K562 (cell line): ENCODE measurements around the gene DYNC1H1. TPM values are rescaled to one million over a fixed set of nuclear protein-coding genes. Genes with fewer than 3 reads are reported as not detected.

Experiments used
- ATAC-seq: fragments of 200-7000 bp; cut with Tn5 transposase; 3 replicates; pipeline ENCODE4 v1.9.1; 2020; ENCODE audit warnings: moderate library complexity
- BruUV-seq: library from RNA; stranded (reverse); fragments of 400-500 nt; replicated peaks from 2 replicates; lab custom pipeline; 2021; lab: Mats Ljungman, UMichigan
- CTCF ChIA-PET: fragments of 300-600 bp; formaldehyde crosslinking; extraction: SDS; loops from one replicate; lab custom pipeline; 2021; ENCODE audit warnings: low intra/inter-chr PET ratio; lab: Yijun Ruan, JAX
- POLR2A ChIA-PET: fragments of 300-600, 350-650 bp; sonication (Branson Sonifier 250); formaldehyde crosslinking; extraction: SDS; loops from one replicate; lab custom pipeline; 2021; ENCODE audit warnings: antibody characterized with exemption, inconsistent platforms; lab: Yijun Ruan, JAX
- DNase-seq, 4 experiments: peaks; one replicate each; pipeline versions ENCODE4 v3.0.0 to v3.0.0-alpha.2; 2011 to 2018; ENCODE audit warnings: low spot score in 3 of 4, mixed read lengths in 3 of 4; ENCODE audit errors: extremely low read depth in 1 of 4
- FAIRE-seq: peaks from 2 replicates; lab custom pipeline; 2011; peaks lifted over from hg19 to GRCh38; lab: Jason Lieb, UNC
- H2AFZ ChIP-seq: 2 replicates; pipeline ENCODE4 v1.6.0; 2011; ENCODE audit warnings: low read depth, low read length, control low read depth, inconsistent platforms
- H3K27ac ChIP-seq: fragments of 200-600 bp; 3 replicates; pipeline ENCODE4 v1.8.0; 2011; ENCODE audit warnings: low read depth, mild to moderate bottlenecking, control low read depth, inconsistent platforms, low read length, moderate library complexity, mixed read lengths; ENCODE audit errors: extremely low read depth
- H3K27me3 ChIP-seq, 2 experiments: fragments of 300-600 bp in 1 of 2; 2 replicates in 1 of 2; 3 replicates in 1 of 2; pipeline versions ENCODE4 v1.6.0 to v1.8.0; 2011; ENCODE audit warnings: inconsistent platforms in 2 of 2, low read length in 2 of 2, mild to moderate bottlenecking in 1 of 2, mixed read lengths in 1 of 2, moderate library complexity in 1 of 2; ENCODE audit not compliant: control insufficient read depth in 2 of 2, insufficient read depth in 2 of 2
- H3K36me3 ChIP-seq: fragments of 300-600 bp; 3 replicates; pipeline ENCODE4 v1.8.0; 2011; ENCODE audit warnings: mild to moderate bottlenecking, low read length, inconsistent platforms; ENCODE audit not compliant: control insufficient read depth, insufficient read depth
- H3K4me1 ChIP-seq, 2 experiments: fragments of 200-600 bp in 1 of 2; replicated peaks in 1 of 2; 2 replicates in 1 of 2; 3 replicates in 1 of 2; pipeline versions ENCODE4 v1.5.1 to v1.8.0; 2011; ENCODE audit warnings: inconsistent platforms in 2 of 2, low read length in 2 of 2, mild to moderate bottlenecking in 1 of 2, mixed read lengths in 1 of 2, moderate library complexity in 1 of 2; ENCODE audit not compliant: control insufficient read depth in 2 of 2, insufficient read depth in 2 of 2
- H3K4me2 ChIP-seq: 2 replicates; pipeline ENCODE4 v1.6.1; 2011; ENCODE audit warnings: low read length, control low read depth, inconsistent platforms, mixed read lengths; ENCODE audit not compliant: insufficient read depth
- H3K4me3 ChIP-seq: fragments of 200-600 bp; sonication (generic), shearing (Covaris generic); 2 replicates; pipeline ENCODE4 v1.5.1; 2016; ENCODE audit warnings: control low read depth, inconsistent platforms
- H3K79me2 ChIP-seq: fragments of 200-600 bp; 3 replicates; pipeline ENCODE4 v1.8.0; 2011; ENCODE audit warnings: low read length, inconsistent platforms; ENCODE audit not compliant: control insufficient read depth, insufficient read depth
- H3K9ac ChIP-seq, 2 experiments: 2 replicates each; pipeline versions ENCODE4 v1.6.0 to v1.6.1; 2011; ENCODE audit warnings: low read depth in 2 of 2, low read length in 2 of 2, control low read depth in 1 of 2, inconsistent platforms in 1 of 2, mild to moderate bottlenecking in 1 of 2, mixed read lengths in 1 of 2; ENCODE audit not compliant: insufficient read depth in 1 of 2
- H3K9me1 ChIP-seq: one replicate; pipeline ENCODE4 v1.6.0; 2011; ENCODE audit warnings: inconsistent platforms, mild to moderate bottlenecking, low read length, moderate library complexity; ENCODE audit not compliant: control insufficient read depth, insufficient read depth
- H3K9me3 ChIP-seq: replicated peaks from 2 replicates; pipeline ENCODE4 v1.5.1; 2011; ENCODE audit warnings: low read depth, low read length, inconsistent platforms; ENCODE audit not compliant: control insufficient read depth, insufficient read depth
- H4K20me1 ChIP-seq: replicated peaks from 2 replicates; pipeline ENCODE4 v1.6.1; 2011; ENCODE audit warnings: low read length, inconsistent platforms, mixed read lengths; ENCODE audit not compliant: control insufficient read depth, insufficient read depth
- HMBOX1 ChIP-seq: sonication (generic); IDR thresholded peaks from 2 replicates; pipeline ENCODE4 v1.6.1; 2016
- JUND ChIP-seq, 2 experiments: IDR thresholded peaks; 2 replicates in 1 of 2; 3 replicates in 1 of 2; pipeline ENCODE4 v1.6.1; 2011; ENCODE audit warnings: borderline replicate concordance in 2 of 2, low read depth in 2 of 2, low read length in 2 of 2, improper control_type of control experiment in 1 of 2, missing biosample characterization in 1 of 2, missing genetic modification characterization in 1 of 2, missing genetic modification reagents in 1 of 2
- MAFF ChIP-seq: IDR thresholded peaks from 2 replicates; pipeline ENCODE4 v1.6.1; 2012; ENCODE audit warnings: low read length, improper control_type of control experiment
- MAFK ChIP-seq: IDR thresholded peaks from 2 replicates; pipeline ENCODE4 v1.6.1; 2011; ENCODE audit warnings: low read length, improper control_type of control experiment
- ZNF316 ChIP-seq: fragments of 450-650 bp; IDR thresholded peaks from 2 replicates; pipeline ENCODE4 v1.6.1; 2016
- WGBS: fragments of 100-300 bp; shearing (Covaris generic); methylation state at CpG from one replicate; pipeline ENCODE4 v1.1.6; 2016; ENCODE audit warnings: low coverage, mixed read lengths; ENCODE audit not compliant: insufficient coverage; ENCODE audit errors: missing lambda C conversion rate; 5-methylcytosine and 5-hydroxymethylcytosine counted together
- in situ Hi-C: fragments of 300-500 bp; cut with MboI; formaldehyde crosslinking; loops from 4 replicates; pipeline ENCODE4 v1.15.0; 2018; ENCODE audit warnings: inconsistent platforms, mixed read lengths
- intact Hi-C: fragments of 100-400 bp; cut with micrococcal nuclease; formaldehyde crosslinking; loops from 2 replicates; pipeline ENCODE4 v1.14.2; 2022
- polyA plus RNA-seq, 8 experiments: library from polyadenylated mRNA; depleted of rRNA in 4 of 8; stranded (reverse) in 5 of 8; unstranded in 3 of 8; fragments of >200 nt; fragmentation: Nextera tagmentation in 2 of 8; fragmentation: Illumina TruSeq in 1 of 8; extraction: Ambion mirVana in 2 of 8; extraction: Trizol in 1 of 8; gene quantifications; 2 replicates each; pipeline versions ENCODE4 v1.2.1 to v1.2.3, GENCODE V29; 2011 to 2014; ENCODE audit warnings: inconsistent platforms in 1 of 8, missing spikeins in 1 of 8
- total RNA-seq, 7 experiments: library from RNA; depleted of rRNA in 6 of 7; stranded (reverse); fragments of >200 nt in 6 of 7; fragmentation: Illumina TruSeq in 2 of 7; extraction: Trizol in 2 of 7; gene quantifications; 2 replicates each; pipeline versions ENCODE4 v1.2.1 to v1.2.3, GENCODE V29; 2011 to 2021; ENCODE audit warnings: low replicate concordance in 1 of 7

DYNC1H1 gene
- total and polyA plus RNA-seq, 9 of the 15 experiments (the other 6 are each of a cell fraction or from before 2014, with no cell fraction given), result 31.9 to 335 (median 115) TPM

- ChIA-PET CTCF (no interaction called here), POLR2A (interaction anchor here (0.6 to 1.4 kb wide), 5 partner anchors 21 to 256 kb away, joined by 3 to 6 read pairs (median 3); no protein-coding TSS in a partner anchor)
- peak in 1 of 4 experiments; percentile 39 for DNase-seq
- FAIRE-seq, result no peak
- no TSS peak for BruUV-seq
- Histone ChIP-seq H2AFZ (no peak overlapping the region), H3K27ac (peak overlapping the region; percentile 76), H3K27me3 (no peaks in the 10 kb centered on the region), H3K9me3 (no peaks in the 10 kb centered on the region), H3K79me2 (peaks cover 62% of the 10 kb centered on the region), H3K9me1 (no peaks in the 10 kb centered on the region), H3K36me3 (peaks cover 29% of the 10 kb centered on the region; the same call in 2 of the 3 replicates), H3K4me2 (peak overlapping the region; percentile 87), H4K20me1 (no peaks in the 10 kb centered on the region), H3K4me1 (peaks cover 29 to 36% of the 10 kb centered on the region in 2 experiments), H3K9ac (peak overlapping the region; percentile 77 to 97), H3K4me3 (peak overlapping the region; percentile 96)
- intact Hi-C loops, result loop anchor here (10.0 kb wide), 1 partner anchor 539 kb away; the partner anchor contains the start of gene ANKRD9
- WGBS, result 3% methylated on average over 5 of the region's 5 CpGs
- in situ Hi-C loops, result no loop called here
- ATAC-seq, result peak; percentile 3; the same call in 1 of the 3 replicates
- TF ChIP-seq HMBOX1 (0 out of 2 replicates have a peak, but pooled peaks have one; percentile 3), MAFK (peak; percentile 77), ZNF316 (peak; percentile 89), MAFF (peak; percentile 77), JUND (IDR thresholded peaks at IDR 0.05; ENCODE audit: borderline replicate concordance, low read depth, low read length) (no peak), JUND (tag; IDR thresholded peaks at IDR 0.05; ENCODE audit: borderline replicate concordance, low read depth, low read length) (no peak)
Observed at GRCh38 chr14:101965770-101966722, 1.7 kb downstream of the DYNC1H1 start.
